Mesothelial cell of epicardium (in vitro differentiated cells): ENCODE data around the gene CCDC18. TPM values are rescaled to one million over a fixed set of nuclear protein-coding genes. Genes with fewer than 3 reads are reported as not detected.
"Not testable (repeated sequence)": the region's sequence is repeated elsewhere in the genome, so short reads cannot be mapped to it uniquely, and the experiment has no call there.

Experiments
- DNase-seq, 2 experiments: peaks; one replicate each; pipeline ENCODE4 v3.0.0; 2021; ENCODE audit warnings: low spot score in 2 of 2; ENCODE audit not compliant: unreplicated experiment in 2 of 2
- H3K27ac Mint-ChIP-seq: 2 replicates; pipeline ENCODE4 v1.8.0; 2021; ENCODE audit warnings: mixed read lengths
- H3K27me3 Mint-ChIP-seq: 2 replicates; pipeline ENCODE4 v1.8.0; 2021; ENCODE audit warnings: low read depth, mixed read lengths
- H3K36me3 Mint-ChIP-seq: 2 replicates; pipeline ENCODE4 v1.8.0; 2021; ENCODE audit warnings: mixed read lengths
- H3K4me1 Mint-ChIP-seq: 2 replicates; pipeline ENCODE4 v1.8.0; 2021; ENCODE audit warnings: mixed read lengths
- H3K4me3 Mint-ChIP-seq: 2 replicates; pipeline ENCODE4 v1.8.0; 2021; ENCODE audit warnings: mild to moderate bottlenecking, moderate library complexity, mixed read lengths
- H3K9me3 Mint-ChIP-seq: 2 replicates; pipeline ENCODE4 v1.8.0; 2021; ENCODE audit warnings: mixed read lengths
- CTCF ChIP-seq: fragments of 200-600 bp; sonication (generic); IDR thresholded peaks from one replicate; pipeline ENCODE4 v1.5.0; 2021; ENCODE audit warnings: antibody characterized with exemption; ENCODE audit not compliant: unreplicated experiment
- total RNA-seq: library from RNA; stranded (reverse); gene quantifications from 3 replicates; pipeline ENCODE4 v1.2.1, GENCODE V29; 2021

Gene CCDC18
- total RNA-seq, 1 donor from 2014 or later = 7.5 TPM

- DNase-seq = no peak
- Mint-ChIP-seq H3K4me3 (no peak overlapping the region), H3K27ac (no peak overlapping the region), H3K27me3 (no peaks in the 10 kb centered on the region), H3K36me3 (peaks cover 19% of the 10 kb centered on the region), H3K9me3 (no peaks in the 10 kb centered on the region), H3K4me1 (no peaks in the 10 kb centered on the region)
- no peak for TF ChIP-seq CTCF
These were observed 27.7 kb upstream of the CCDC18 start for GRCh38 chr1:93152835-93153234.

GRCh38 chr1:93154898-93155297 is 25.6 kb upstream of the CCDC18 start:
- Mint-ChIP-seq H3K4me1 (no peaks in the 10 kb centered on the region), H3K36me3 (peaks cover 14% of the 10 kb centered on the region), H3K9me3 (no peaks in the 10 kb centered on the region), H3K4me3 (no peak overlapping the region), H3K27ac (no peak overlapping the region), H3K27me3 (no peaks in the 10 kb centered on the region)
- no peak for TF ChIP-seq CTCF
- no peak for DNase-seq

GRCh38 chr1:93155335-93155734 is 25.2 kb upstream of the CCDC18 start:
- TF ChIP-seq CTCF = no peak
- no peak for DNase-seq
- no peaks in the 10 kb centered on the region for H3K9me3 Mint-ChIP-seq
- peaks cover 12% of the 10 kb centered on the region for H3K36me3 Mint-ChIP-seq
- no peaks in the 10 kb centered on the region for H3K4me1 Mint-ChIP-seq
- no peak overlapping the region for H3K27ac Mint-ChIP-seq
- H3K4me3 Mint-ChIP-seq = no peak overlapping the region
- H3K27me3 Mint-ChIP-seq = no peaks in the 10 kb centered on the region

GRCh38 chr1:93159337-93159736 is 21.2 kb upstream of the CCDC18 start:
- no peak overlapping the region for H3K4me3 Mint-ChIP-seq
- H3K9me3 Mint-ChIP-seq = no peaks in the 10 kb centered on the region
- TF ChIP-seq CTCF = no peak
- H3K36me3 Mint-ChIP-seq = peaks cover 13% of the 10 kb centered on the region
- no peaks in the 10 kb centered on the region for H3K4me1 Mint-ChIP-seq
- no peak for DNase-seq
- no peaks in the 10 kb centered on the region for H3K27me3 Mint-ChIP-seq
- peak overlapping the region; percentile 37 for H3K27ac Mint-ChIP-seq

- not testable (repeated sequence) for H3K4me1 Mint-ChIP-seq, H3K27ac Mint-ChIP-seq
- peaks cover 37% of the 10 kb centered on the region for H3K36me3 Mint-ChIP-seq
These were observed 17.2 kb upstream of the CCDC18 start for GRCh38 chr1:93163314-93163713.

GRCh38 chr1:93164816-93165215 is 15.7 kb upstream of the CCDC18 start:
- DNase-seq = no peak
- TF ChIP-seq CTCF = no peak
- H3K9me3 Mint-ChIP-seq = peaks cover 39% of the 10 kb centered on the region
- H3K4me1 Mint-ChIP-seq = no peaks in the 10 kb centered on the region
- no peaks in the 10 kb centered on the region for H3K27me3 Mint-ChIP-seq
- no peak overlapping the region for H3K27ac Mint-ChIP-seq
- peaks cover 42% of the 10 kb centered on the region for H3K36me3 Mint-ChIP-seq
- H3K4me3 Mint-ChIP-seq = no peak overlapping the region

More at GRCh38 chr1:93163314-93163713, 17.2 kb upstream of the CCDC18 start:
- DNase-seq, H3K27me3 Mint-ChIP-seq, H3K4me3 Mint-ChIP-seq: not testable (repeated sequence)
- H3K9me3 Mint-ChIP-seq = peaks cover 27% of the 10 kb centered on the region

GRCh38 chr1:93165895-93166294 is 14.6 kb upstream of the CCDC18 start:
- H3K9me3 Mint-ChIP-seq = peaks cover 39% of the 10 kb centered on the region
- H3K36me3 Mint-ChIP-seq = peaks cover 44% of the 10 kb centered on the region
- DNase-seq, H3K4me1 Mint-ChIP-seq, H3K4me3 Mint-ChIP-seq, H3K27ac Mint-ChIP-seq, H3K27me3 Mint-ChIP-seq: not testable (repeated sequence)
